Measurements from ENCODE around the gene ATP8B4. TPM values are rescaled to one million over a fixed set of nuclear protein-coding genes. Genes with fewer than 3 reads are reported as not detected.

ATP8B4 gene
- total RNA-seq, 1 experiment from 2014 or later, result not detected

- H3K9me2 ChIP-seq (replicated peaks; ENCODE audit: low read length), result no peaks in the 10 kb centered on the region
- no peaks in the 10 kb centered on the region for H3K9me3 ChIP-seq (ENCODE audit: low read length)
- no peaks in the 10 kb centered on the region for H3K27me3 ChIP-seq (ENCODE audit: low read length)
- CTCF ChIA-PET, result no interaction called here
- H3K27ac ChIP-seq (ENCODE audit: low read length), result no peak overlapping the region
- H3K4me2 ChIP-seq (ENCODE audit: low read length), result no peak overlapping the region
- no peaks in the 10 kb centered on the region for H3K36me3 ChIP-seq (ENCODE audit: low read depth, low read length)
- no peaks in the 10 kb centered on the region for H4K20me1 ChIP-seq (ENCODE audit: low read length)
- POLR2A ChIA-PET (ENCODE audit: unreplicated experiment), result no interaction called here
- H3K9ac ChIP-seq (ENCODE audit: low read length), result no peak overlapping the region
- no peak overlapping the region for H3K4me3 ChIP-seq (ENCODE audit: low read length)
- no peak for DNase-seq
- H3F3A ChIP-seq (ENCODE audit: low read length, unreplicated experiment), result no peaks in the 10 kb centered on the region
- H3K4me1 ChIP-seq (ENCODE audit: insufficient read depth, low read length), result peaks cover 26% of the 10 kb centered on the region
- TF ChIP-seq EZH2phosphoT487 (IDR thresholded peaks at IDR 0.05; ENCODE audit: borderline replicate concordance, low read length) (no peak), CTCF (conservative IDR thresholded peaks at IDR 0.05; ENCODE audit: low read depth, low read length) (no peak), EZH2 (IDR thresholded peaks at IDR 0.05; ENCODE audit: low read length, unreplicated experiment) (no peak)
- ATAC-seq, result no peak
- no TSS peak for BruUV-seq (replicated peaks)
- no peaks in the 10 kb centered on the region for H3K79me2 ChIP-seq (ENCODE audit: low read length)
- H2AFZ ChIP-seq (ENCODE audit: low read length), result no peak overlapping the region
- intact Hi-C loops (cut with micrococcal nuclease), result no loop called here
Measured at GRCh38 chr15:49826640-49827234, 292.3 kb downstream of the ATP8B4 start.

- H3K4me2 ChIP-seq (ENCODE audit: low read length), result peak overlapping the region; percentile 28; the same call in 1 of the 2 replicates
- DNase-seq, result no peak
- H4K20me1 ChIP-seq (ENCODE audit: low read length), result no peaks in the 10 kb centered on the region
- no peak for ATAC-seq
- no peak overlapping the region for H2AFZ ChIP-seq (ENCODE audit: low read length)
- no peaks in the 10 kb centered on the region for H3F3A ChIP-seq (ENCODE audit: low read length, unreplicated experiment)
- peak overlapping the region; percentile 45 for H3K9ac ChIP-seq (ENCODE audit: low read length)
- H3K4me1 ChIP-seq (ENCODE audit: insufficient read depth, low read length), result peaks cover 19% of the 10 kb centered on the region
- intact Hi-C loops (cut with micrococcal nuclease), result loop anchor here (1.0 kb wide), 1 partner anchor 24 kb away; no protein-coding TSS in a partner anchor
- no peak overlapping the region for H3K4me3 ChIP-seq (ENCODE audit: low read length)
- TF ChIP-seq CTCF (conservative IDR thresholded peaks at IDR 0.05; ENCODE audit: low read depth, low read length) (no peak), EZH2phosphoT487 (IDR thresholded peaks at IDR 0.05; ENCODE audit: borderline replicate concordance, low read length) (no peak), EZH2 (IDR thresholded peaks at IDR 0.05; ENCODE audit: low read length, unreplicated experiment) (no peak)
- POLR2A ChIA-PET (ENCODE audit: unreplicated experiment), result no interaction called here
- no peaks in the 10 kb centered on the region for H3K9me2 ChIP-seq (replicated peaks; ENCODE audit: low read length)
- no peaks in the 10 kb centered on the region for H3K27me3 ChIP-seq (ENCODE audit: low read length)
- BruUV-seq (replicated peaks), result no TSS peak
- no peaks in the 10 kb centered on the region for H3K36me3 ChIP-seq (ENCODE audit: low read depth, low read length)
- peak overlapping the region; percentile 81 for H3K27ac ChIP-seq (ENCODE audit: low read length)
- no peaks in the 10 kb centered on the region for H3K79me2 ChIP-seq (ENCODE audit: low read length)
- CTCF ChIA-PET, result no interaction called here
- H3K9me3 ChIP-seq (ENCODE audit: low read length), result no peaks in the 10 kb centered on the region
Measured at GRCh38 chr15:49824775-49825099, 294.3 kb downstream of the ATP8B4 start.

DNA sequence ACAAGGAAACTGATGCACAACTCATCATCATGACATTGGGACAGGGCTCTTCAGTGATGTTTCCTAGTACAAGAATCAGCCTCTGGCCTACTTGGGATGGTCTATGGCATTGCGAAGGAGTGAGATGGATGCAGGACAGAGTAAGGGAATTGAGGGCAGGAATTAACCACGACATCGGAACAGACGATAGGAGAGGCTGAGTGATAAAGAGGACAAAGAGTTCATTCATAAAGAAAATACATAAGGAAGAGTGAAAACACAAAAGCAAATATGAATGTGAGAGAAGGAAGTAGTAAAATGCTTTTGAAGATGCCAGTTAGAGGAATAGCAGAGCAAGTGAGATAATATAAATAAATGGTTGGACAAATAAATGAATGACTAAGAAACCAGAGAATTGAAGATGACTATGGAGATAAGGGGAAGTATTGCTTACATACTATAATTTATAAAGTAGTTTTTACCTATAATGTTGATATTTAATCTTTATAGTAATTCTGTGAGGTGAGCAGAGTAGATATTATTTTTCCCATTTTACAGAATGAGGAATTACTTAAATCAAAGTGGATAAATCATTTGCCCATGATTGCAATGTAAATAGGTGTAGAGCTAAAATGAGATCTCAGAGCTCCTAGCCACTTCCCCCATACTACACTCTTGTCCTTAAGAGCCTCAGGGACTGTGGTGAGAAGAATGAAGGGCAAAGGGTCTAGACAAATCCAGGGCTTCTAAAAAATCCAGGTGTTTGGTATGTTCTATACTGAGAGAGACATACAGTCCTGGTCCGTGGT, 294.9 kb downstream of the ATP8B4 start:
- DNase-seq (peak; percentile 56), ATAC-seq (peak; percentile 96)
- no peaks in the 10 kb centered on the region for H3K9me2 ChIP-seq (replicated peaks; ENCODE audit: low read length)
- BruUV-seq (replicated peaks), result no TSS peak
- peak overlapping the region; percentile 28; the same call in 1 of the 2 replicates for H3K4me2 ChIP-seq (ENCODE audit: low read length)
- no peaks in the 10 kb centered on the region for H3K27me3 ChIP-seq (ENCODE audit: low read length)
- POLR2A ChIA-PET (ENCODE audit: unreplicated experiment), result no interaction called here
- peaks cover 19% of the 10 kb centered on the region for H3K4me1 ChIP-seq (ENCODE audit: insufficient read depth, low read length)
- TF ChIP-seq CTCF (conservative IDR thresholded peaks at IDR 0.05; ENCODE audit: low read depth, low read length), result no peak
- no peak for TF ChIP-seq EZH2phosphoT487 (IDR thresholded peaks at IDR 0.05; ENCODE audit: borderline replicate concordance, low read length)
- no peak for TF ChIP-seq EZH2 (IDR thresholded peaks at IDR 0.05; ENCODE audit: low read length, unreplicated experiment)
- CTCF ChIA-PET, result no interaction called here
- H2AFZ ChIP-seq (ENCODE audit: low read length), result no peak overlapping the region
- H3K79me2 ChIP-seq (ENCODE audit: low read length), result no peaks in the 10 kb centered on the region
- H3K4me3 ChIP-seq (ENCODE audit: low read length), result no peak overlapping the region
- no peaks in the 10 kb centered on the region for H3K36me3 ChIP-seq (ENCODE audit: low read depth, low read length)
- H3F3A ChIP-seq (ENCODE audit: low read length, unreplicated experiment), result no peaks in the 10 kb centered on the region
- H3K27ac ChIP-seq (ENCODE audit: low read length), result peak overlapping the region; percentile 81
- no peaks in the 10 kb centered on the region for H4K20me1 ChIP-seq (ENCODE audit: low read length)
- peak overlapping the region; percentile 45 for H3K9ac ChIP-seq (ENCODE audit: low read length)
- intact Hi-C loops (cut with micrococcal nuclease), result loop anchor here (1.0 kb wide), 1 partner anchor 24 kb away; no protein-coding TSS in a partner anchor
- H3K9me3 ChIP-seq (ENCODE audit: low read length), result no peaks in the 10 kb centered on the region

All from PC-3 (cell line).